CD4-positive, alpha-beta T cell treated with Interleukin-12 subunit alpha and Interleukin-12 subunit beta, for 1 hour (primary cell): ENCODE data around the gene TMEM165.
A peak's percentile ranks its signal among the peaks of the same experiment; 100 is the strongest.
"Not testable (repeated sequence)": the region's sequence is repeated elsewhere in the genome, so short reads cannot be mapped to it uniquely, and the experiment has no call there.

Source experiments
- DNase-seq: peaks from one replicate; pipeline ENCODE4 v3.0.0-alpha.2; 2020

The TMEM165 gene, protein sequence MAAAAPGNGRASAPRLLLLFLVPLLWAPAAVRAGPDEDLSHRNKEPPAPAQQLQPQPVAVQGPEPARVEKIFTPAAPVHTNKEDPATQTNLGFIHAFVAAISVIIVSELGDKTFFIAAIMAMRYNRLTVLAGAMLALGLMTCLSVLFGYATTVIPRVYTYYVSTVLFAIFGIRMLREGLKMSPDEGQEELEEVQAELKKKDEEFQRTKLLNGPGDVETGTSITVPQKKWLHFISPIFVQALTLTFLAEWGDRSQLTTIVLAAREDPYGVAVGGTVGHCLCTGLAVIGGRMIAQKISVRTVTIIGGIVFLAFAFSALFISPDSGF

GRCh38 chr4:55395529-55396307 is at the start of gene TMEM165:
TMEM165 (plus strand) TSS chr4:55395957; CDS start chr4:55396190, 233 bp downstream.
- peak; percentile 89 for DNase-seq

DNA sequence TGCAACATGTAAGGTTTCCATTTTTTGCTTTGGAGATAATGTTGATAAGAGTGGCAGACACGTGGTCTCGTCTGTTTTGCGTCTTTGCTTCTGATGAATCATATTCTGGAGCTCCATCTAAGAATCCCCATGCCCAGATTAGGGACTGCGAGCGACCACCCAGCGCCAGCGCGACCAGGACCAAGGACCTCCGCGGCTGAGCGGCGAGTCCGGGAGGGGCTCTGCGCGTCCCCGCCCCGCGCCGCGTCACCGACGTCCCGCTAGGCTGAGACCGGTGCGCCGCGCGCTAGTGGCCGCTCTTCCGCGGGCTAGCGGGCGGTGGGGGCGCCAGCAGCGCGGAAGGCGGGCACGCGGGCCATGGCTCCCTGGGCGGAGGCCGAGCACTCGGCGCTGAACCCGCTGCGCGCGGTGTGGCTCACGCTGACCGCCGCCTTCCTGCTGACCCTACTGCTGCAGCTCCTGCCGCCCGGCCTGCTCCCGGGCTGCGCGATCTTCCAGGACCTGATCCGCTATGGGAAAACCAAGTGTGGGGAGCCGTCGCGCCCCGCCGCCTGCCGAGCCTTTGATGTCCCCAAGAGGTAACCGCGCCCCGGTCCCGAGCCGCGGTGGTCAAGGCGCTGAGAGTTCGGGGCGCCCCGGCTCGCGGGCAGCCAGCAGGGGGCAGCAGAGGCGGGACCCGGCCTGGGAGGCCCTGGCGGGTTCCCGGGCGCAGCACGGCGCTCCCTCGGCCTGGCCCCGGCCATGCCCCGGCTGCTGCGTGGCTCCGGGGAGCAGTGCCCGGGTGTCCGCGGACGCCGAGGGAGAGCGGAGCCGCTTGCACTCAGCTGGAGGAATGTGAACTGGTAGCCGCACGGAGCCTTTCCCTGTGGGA is 49.5 kb upstream of the TMEM165 start, which contains the start of gene SRD5A3:
TSS of gene SRD5A3 (plus strand) at position 263 of the 871 bp plus-strand sequence. CDS start at position 358, 95 bp downstream.
- peak; percentile 83 for DNase-seq

DNA sequence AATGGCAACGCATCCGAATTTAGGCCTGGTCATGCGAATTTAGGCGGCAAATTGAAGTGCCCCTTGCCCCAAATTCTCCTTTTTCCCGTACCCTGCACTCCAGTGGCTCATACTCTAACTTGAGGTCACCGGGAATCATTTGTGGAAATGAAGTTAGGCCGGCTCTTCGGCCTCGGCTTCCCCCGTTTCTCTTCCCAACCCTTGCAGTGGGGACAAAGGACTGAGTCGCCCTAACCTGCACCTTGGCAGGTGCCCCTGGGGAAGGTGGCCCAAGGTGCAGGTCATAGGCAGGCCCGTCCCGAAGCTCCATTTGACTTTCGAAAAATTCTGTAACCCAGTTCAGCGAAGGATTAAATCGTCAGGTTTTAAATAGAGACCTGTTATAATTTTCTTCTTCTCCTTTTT is 48.9 kb upstream of the TMEM165 start:
- DNase-seq: no peak

DNA sequence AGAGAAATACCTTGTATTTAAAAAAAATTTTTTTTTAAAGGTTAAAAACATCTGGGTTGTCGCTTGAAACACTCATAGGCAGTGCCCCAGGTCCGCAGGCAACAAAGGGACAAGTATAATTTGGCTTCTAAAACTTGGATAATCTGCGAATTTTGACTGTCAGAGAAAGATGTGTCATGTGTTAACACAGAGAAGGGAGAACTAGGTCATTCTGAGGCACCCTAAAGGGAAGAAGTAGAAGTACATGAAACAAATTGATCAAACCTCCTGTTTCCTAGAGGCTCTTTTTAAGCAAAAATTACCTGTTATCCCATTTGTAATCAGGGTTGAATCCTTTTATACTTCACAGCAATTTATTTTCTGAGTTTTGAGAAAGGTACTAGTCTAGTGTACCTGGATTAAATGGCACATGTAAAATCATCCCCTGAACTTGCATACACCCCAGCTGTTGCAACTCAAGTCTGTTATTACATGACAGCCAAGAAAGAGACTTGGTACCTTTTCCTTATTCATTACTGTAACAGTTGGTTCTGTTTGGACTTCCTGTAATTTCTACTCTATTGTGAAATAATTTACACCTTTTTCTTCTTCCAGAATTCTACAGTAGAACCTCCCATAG is 48.0 kb upstream of the TMEM165 start:
- DNase-seq: no peak

DNA sequence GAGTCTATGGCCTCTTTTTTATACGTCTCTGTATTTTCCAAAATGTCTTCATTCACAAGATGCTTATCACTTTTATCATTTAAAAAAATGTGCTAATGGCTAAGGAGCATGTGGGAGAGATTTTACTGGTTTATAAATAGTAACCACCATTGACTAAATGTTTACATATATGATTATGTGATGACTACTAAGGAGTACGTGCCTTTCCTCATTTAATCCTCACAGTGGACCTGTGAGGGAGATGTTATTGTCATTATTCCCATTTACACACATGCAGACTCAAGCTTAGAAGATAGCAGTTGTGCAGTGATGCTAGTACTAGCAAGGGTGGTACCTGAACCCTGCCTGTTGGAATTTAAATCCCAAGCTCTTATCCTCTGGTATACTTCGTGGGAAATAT is 47.3 kb upstream of the TMEM165 start:
- DNase-seq: no peak

GRCh38 chr4:55350870-55351269 is 44.9 kb upstream of the TMEM165 start:
- not testable (repeated sequence) for DNase-seq

GRCh38 chr4:55351824-55352223 is 43.9 kb upstream of the TMEM165 start:
- DNase-seq: no peak

GRCh38 chr4:55352726-55353125 is 43.0 kb upstream of the TMEM165 start:
- no peak for DNase-seq

GRCh38 chr4:55353228-55353747 is 42.5 kb upstream of the TMEM165 start:
- DNase-seq: not testable (repeated sequence)

DNA sequence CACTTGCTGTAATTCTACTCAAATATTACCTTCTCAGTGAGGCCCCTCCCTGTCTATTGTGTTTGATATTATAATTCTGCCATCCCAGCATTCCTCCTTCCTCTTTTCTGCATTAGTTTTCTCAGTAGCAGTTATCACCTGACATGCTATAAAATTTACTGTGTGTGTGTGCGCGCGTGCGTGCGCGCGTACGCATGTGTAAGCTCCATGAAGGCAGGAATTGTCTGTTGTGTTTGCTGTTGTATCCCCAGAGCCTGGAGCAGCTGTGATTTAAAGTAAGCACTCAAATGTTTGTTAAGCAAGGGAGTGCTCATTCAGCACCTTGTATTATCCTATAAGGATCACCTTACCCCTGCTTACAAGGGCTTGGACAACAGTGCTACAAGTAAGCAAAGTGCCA is 41.1 kb upstream of the TMEM165 start:
- no peak for DNase-seq

DNA sequence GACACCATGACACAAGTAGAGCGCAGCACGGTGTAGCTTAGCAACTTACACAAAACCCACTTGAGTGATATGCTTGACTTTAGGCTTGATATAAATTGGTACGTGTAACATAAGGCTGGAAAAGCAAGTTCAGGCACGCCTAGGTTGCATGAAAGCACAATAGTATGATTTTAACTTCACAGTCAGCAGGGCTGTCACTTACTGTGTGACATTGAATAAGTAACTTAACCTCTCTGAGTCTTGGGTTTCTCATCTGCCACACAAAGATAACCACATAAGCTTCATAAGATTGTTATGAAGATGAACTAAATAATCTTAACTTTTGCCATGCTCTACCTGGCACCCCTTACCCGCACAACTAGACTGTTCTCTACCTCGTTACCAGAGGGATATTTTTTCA is 40.2 kb upstream of the TMEM165 start:
- DNase-seq: no peak

DNA sequence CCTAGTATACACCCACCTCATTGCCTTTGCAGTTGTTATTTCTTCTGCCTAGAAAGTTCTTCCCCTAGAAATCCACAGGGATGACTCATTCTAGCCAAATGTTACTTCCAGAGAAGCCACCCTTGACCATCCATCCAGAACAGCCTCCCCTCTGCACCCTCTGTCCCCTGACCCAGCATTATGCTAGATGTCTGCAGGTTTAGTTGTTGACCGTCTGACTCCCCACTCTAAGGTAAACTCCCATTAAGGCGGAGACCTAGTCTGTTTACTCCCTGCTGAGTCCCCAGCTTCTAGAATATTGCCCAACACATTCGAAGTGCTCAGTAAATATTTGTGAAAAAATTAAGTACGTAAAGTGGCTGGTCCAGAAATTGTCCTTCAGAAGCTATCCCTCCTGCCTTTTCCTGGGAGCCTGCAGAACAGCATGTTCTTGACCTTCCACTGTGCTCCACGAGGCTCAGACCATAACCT is 38.7 kb upstream of the TMEM165 start:
- no peak for DNase-seq

DNA sequence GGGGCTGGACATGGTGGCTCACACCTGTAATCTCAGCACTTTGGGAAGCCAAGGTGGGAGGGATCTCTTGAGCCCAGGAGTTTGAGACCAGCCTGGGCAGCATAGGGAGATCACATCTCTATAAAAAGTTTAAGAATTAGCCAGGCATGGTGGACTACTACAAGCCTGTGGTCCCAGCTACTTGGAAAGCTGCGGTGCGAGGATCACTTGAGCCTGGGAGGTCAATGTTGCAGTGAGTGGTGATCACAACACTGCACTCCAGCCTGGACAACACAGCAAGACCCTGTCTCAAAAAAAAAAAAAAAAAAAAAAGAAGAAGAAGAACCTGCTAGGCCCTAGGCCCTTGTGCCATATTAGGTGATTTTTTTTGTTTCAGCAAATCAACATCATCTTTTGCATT is 37.5 kb upstream of the TMEM165 start:
- no peak for DNase-seq

DNA sequence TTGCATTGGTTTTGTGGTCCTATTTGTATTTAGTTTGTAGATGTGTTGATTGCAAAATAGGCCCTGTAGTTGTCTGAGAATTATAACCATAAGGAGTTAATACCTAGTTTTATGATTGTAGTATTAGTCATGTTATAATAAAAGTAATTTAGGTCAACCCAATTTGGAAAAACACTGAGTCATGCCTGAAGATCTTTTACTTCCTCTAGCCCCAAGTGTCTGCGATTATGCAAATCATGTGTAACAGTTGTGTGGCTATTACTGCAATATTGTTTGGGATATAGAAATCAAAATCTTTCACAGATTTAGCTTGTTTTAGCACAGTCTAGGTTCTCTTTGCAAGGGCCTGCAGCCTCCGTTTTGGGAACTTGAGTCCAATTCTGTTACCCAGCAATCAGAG is 37.1 kb upstream of the TMEM165 start:
- no peak for DNase-seq

DNA sequence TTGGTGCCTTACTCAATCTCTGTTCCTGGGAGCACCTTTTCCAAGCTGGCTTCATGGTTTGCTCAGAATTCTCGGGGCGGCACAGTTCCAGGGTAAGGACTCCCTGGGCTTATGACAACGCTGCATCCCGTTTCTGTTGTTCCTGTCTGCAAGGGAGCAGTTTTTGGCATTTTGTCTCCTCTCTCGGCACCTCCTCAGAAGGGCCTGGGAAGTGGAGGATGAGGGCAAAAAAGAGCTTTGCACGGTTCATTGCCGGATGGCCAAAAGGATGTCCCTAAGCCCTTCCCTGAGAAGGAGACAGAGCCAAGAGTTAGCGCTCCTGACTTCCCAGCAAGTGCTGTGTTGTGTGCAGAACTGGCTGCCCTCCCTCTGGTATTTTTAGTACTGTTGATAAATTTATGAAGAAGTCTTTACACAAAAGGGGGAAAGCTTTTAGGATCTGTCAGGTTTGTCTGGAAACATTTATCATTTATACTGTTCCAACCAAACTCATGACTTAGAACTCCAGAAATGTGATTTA is 36.3 kb upstream of the TMEM165 start:
- DNase-seq: no peak

GRCh38 chr4:55362938-55363337 is 32.8 kb upstream of the TMEM165 start:
- DNase-seq: not testable (repeated sequence)

DNA sequence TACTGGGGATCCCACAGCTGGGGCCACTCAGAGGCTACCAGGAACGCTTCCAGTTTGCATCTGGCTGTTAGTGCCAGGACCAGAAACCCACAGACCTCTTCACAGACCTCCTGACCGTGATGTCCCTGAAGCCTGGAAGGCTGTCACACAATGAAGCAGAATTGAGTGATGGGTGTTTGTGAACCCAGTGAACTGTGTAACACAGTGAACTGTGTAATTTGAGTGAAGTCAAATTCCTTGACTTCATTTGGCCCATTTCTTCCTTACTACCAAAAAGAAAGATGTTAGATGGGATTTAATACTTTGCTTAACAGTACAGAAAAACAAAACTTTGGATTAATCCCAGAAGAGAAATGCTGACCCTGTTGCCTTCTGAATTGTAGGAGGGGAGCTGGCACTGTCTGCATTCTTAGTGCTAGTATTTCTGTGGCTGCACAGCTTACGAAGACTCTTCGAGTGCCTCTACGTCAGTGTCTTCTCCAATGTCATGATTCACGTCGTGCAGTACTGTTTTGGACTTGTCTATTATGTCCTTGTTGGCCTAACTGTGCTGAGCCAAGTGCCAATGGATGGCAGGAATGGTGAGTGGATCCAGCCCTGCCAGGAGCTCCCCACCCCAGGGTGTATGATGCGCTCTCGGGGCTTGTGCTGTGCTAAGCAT is 31.9 kb upstream of the TMEM165 start:
- DNase-seq: no peak

- DNase-seq: no peak
Measured at GRCh38 chr4:55364691-55365344, 30.9 kb upstream of the TMEM165 start.

- no peak for DNase-seq
Measured at GRCh38 chr4:55365345-55365728, 30.4 kb upstream of the TMEM165 start.

DNA sequence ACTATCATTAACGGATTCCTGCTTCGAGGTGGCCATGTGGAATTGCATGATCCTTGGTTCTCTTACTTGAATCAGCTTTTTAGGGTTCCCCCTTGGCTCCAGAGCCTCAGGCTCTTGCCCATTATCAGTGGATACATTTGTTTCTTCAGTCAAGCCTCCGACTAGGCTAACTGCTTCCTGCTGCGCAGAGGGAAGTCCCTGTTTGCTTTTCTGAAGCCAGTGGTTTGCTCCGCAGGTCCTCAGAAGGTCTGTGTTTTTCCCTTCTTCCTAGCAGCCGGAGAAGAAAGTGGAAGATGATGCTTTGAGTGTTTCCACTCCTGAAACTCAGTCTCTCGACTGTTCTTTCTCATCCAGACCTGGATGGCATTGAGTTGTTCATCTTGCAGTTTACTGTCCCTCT is 29.1 kb upstream of the TMEM165 start:
- DNase-seq: no peak
